Neutrophil (primary cell): ENCODE results near the gene RALGAPA2.

ENCODE experiments used
- H3K27ac ChIP-seq: fragments of 200-600 bp; sonication (generic); 2 replicates; pipeline ENCODE4 v1.5.1; 2016; ENCODE audit warnings: mild to moderate bottlenecking, moderate library complexity
- H3K27me3 ChIP-seq: fragments of 200-600 bp; sonication (generic); 2 replicates; pipeline ENCODE4 v1.6.0; 2016; ENCODE audit warnings: mild to moderate bottlenecking
- H3K36me3 ChIP-seq: fragments of 200-600 bp; sonication (generic); 2 replicates; pipeline ENCODE4 v1.5.1; 2017
- H3K4me1 ChIP-seq, 2 experiments: fragments of 200-600 bp in 1 of 2; sonication (generic) in 1 of 2; 1 replicate in 1 of 2; 2 replicates in 1 of 2; pipeline versions ENCODE4 v1.5.1 to v1.6.1; 2013 to 2016; ENCODE audit warnings: low read depth in 1 of 2, low read length in 1 of 2, mild to moderate bottlenecking in 1 of 2, moderate library complexity in 1 of 2; ENCODE audit not compliant: control insufficient read depth in 1 of 2, insufficient read depth in 1 of 2
- H3K4me3 ChIP-seq, 2 experiments: fragments of 200-600 bp in 1 of 2; sonication (generic) in 1 of 2; 1 replicate in 1 of 2; 2 replicates in 1 of 2; pipeline ENCODE4 v1.5.1; 2013 to 2016; ENCODE audit warnings: low read depth in 1 of 2, low read length in 1 of 2, mild to moderate bottlenecking in 1 of 2, moderate library complexity in 1 of 2
- H3K9me3 ChIP-seq: fragments of 200-600 bp; sonication (generic); 2 replicates; pipeline ENCODE4 v1.5.1; 2016
- TF ChIP-seq, protein P1 (sequence below): fragments of 200-600 bp; sonication (generic); IDR thresholded peaks from 2 replicates; pipeline ENCODE4 v1.5.1; 2016; ENCODE audit warnings: antibody characterized with exemption

Gene RALGAPA2

DNA sequence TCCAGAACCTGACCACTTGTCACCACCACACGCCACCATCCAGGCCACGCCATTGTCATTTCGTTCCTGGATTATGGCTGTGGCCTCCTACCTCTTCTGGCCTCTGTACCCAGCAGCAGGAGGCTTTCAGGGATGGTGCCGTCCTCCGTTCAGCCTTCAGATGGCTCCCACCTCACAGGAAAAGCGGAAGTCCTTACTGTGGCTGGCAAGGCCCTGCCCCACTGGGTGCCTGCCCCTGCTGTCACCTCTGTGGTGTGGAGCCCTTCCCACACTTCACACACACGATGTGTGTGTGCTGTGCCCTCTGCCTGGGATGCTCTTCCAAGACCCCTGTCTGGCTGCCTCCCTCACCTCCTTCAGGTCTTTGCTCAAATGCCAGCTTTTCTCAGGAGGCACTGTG is 275.1 kb downstream of the RALGAPA2 start:
- no peaks in the 10 kb centered on the region for H3K27me3 ChIP-seq
- H3K4me3 ChIP-seq, result no peak overlapping the region
- no peaks in the 10 kb centered on the region for H3K4me1 ChIP-seq
- H3K36me3 ChIP-seq, result peaks cover 46% of the 10 kb centered on the region
- no peak overlapping the region for H3K27ac ChIP-seq
- H3K9me3 ChIP-seq, result no peaks in the 10 kb centered on the region
- TF ChIP-seq, protein P1, sequence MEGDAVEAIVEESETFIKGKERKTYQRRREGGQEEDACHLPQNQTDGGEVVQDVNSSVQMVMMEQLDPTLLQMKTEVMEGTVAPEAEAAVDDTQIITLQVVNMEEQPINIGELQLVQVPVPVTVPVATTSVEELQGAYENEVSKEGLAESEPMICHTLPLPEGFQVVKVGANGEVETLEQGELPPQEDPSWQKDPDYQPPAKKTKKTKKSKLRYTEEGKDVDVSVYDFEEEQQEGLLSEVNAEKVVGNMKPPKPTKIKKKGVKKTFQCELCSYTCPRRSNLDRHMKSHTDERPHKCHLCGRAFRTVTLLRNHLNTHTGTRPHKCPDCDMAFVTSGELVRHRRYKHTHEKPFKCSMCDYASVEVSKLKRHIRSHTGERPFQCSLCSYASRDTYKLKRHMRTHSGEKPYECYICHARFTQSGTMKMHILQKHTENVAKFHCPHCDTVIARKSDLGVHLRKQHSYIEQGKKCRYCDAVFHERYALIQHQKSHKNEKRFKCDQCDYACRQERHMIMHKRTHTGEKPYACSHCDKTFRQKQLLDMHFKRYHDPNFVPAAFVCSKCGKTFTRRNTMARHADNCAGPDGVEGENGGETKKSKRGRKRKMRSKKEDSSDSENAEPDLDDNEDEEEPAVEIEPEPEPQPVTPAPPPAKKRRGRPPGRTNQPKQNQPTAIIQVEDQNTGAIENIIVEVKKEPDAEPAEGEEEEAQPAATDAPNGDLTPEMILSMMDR, result no peak

DNA sequence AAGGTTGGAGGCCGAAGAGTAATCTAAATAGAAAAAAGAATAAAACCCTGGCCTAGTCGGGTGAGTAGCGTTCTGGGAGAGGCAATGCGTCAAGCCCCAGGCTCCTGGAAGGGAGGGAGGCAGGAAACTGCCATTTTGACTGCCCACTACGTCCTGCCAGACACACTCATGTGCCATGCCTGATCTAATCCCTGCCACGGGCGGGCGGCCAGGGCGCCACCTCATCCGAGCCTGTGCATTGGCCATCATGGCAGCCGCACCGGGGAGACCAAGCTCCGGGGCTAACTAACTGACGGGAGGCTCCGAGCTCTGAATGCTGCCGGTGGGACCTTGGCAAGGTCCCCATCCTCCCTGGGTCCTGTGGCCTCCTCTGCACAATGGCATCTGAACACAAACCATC is 275.8 kb downstream of the RALGAPA2 start:
- Histone ChIP-seq H3K27me3 (no peaks in the 10 kb centered on the region), H3K9me3 (no peaks in the 10 kb centered on the region), H3K36me3 (peaks cover 51% of the 10 kb centered on the region), H3K4me1 (no peaks in the 10 kb centered on the region), H3K4me3 (no peak overlapping the region), H3K27ac (no peak overlapping the region)
- TF ChIP-seq, protein P1, result no peak

GRCh38 chr20:20435453-20435852 is 277.0 kb downstream of the RALGAPA2 start:
- H3K4me3 ChIP-seq, result no peak overlapping the region
- no peaks in the 10 kb centered on the region for H3K27me3 ChIP-seq
- H3K36me3 ChIP-seq, result peaks cover 56% of the 10 kb centered on the region
- H3K4me1 ChIP-seq, result no peaks in the 10 kb centered on the region
- TF ChIP-seq, protein P1, result no peak
- H3K27ac ChIP-seq, result no peak overlapping the region
- no peaks in the 10 kb centered on the region for H3K9me3 ChIP-seq

DNA sequence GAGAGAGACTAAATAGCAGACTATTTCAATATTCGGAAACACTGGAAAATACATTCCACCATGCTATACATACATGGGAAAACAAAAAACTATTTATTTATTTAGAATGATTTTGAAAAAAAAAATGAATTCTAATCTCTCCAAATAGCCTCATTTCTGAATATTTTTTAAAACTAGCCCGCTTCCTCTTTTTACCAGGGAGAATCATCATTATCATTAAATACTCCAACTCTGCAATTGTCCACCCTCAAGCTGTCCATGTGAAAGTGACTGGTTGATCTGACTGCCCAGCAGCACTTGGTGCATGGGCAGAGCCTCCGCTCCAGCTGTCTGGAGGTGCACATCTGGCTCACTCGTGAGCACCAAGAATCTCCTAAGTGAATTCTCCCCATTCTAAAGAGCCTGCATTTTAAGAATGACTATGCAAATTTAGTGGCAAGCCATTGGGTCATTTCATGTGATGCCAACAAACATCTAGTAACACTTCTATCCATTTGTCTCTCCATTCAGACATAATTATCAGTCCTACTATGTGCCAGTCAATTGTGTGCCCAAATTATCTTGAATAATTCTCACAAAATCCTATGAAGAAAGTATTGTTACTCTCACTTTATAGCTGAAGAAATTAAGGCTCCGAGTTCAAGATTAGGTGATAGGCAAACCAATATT is 279.7 kb downstream of the RALGAPA2 start:
- Histone ChIP-seq H3K27ac (no peak overlapping the region), H3K27me3 (no peaks in the 10 kb centered on the region), H3K9me3 (no peaks in the 10 kb centered on the region), H3K36me3 (peaks cover 58% of the 10 kb centered on the region), H3K4me1 (no peaks in the 10 kb centered on the region), H3K4me3 (no peak overlapping the region)
- TF ChIP-seq, protein P1, result no peak

DNA sequence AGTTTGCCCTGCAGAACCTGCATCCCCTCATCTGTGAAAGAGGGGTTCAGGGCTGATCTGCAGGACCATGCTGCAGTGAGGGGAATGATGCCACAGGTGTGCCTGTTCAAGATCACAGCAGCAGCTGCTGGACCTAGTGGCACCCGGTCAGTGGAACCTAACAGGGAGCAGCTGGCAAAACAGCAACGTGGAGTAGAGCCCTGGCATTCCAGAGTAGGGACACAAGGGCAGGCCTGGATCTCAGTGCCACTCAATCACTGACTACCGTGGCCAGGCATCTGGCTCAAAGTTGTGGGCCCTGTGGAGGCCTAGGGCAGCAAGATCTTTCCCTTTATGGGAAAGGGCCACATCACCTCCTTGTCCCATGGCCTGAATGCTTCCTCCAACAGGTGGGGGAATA is 282.4 kb downstream of the RALGAPA2 start:
- H3K27me3 ChIP-seq, result no peaks in the 10 kb centered on the region
- TF ChIP-seq, protein P1, result no peak
- no peak overlapping the region for H3K4me3 ChIP-seq
- H3K9me3 ChIP-seq, result no peaks in the 10 kb centered on the region
- no peak overlapping the region for H3K27ac ChIP-seq
- H3K4me1 ChIP-seq, result no peaks in the 10 kb centered on the region
- peaks cover 46% of the 10 kb centered on the region for H3K36me3 ChIP-seq

DNA sequence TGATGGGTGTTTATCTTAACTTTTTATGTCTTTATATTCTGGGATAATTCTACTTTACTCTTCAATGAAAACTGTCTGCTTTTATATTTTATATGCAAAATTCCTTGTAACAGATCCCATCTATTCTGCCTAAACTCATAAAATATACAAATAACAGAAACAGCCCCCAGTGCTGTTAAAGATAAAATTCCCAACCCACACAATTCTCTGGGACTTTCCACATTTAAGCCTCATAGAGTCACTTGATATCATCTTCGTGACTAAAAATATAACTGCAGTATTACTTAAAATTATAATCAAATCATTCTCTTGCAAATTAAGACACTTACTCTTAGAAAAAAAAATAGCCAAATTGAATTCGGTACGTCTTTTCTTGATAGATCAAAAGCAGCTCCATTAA is 284.4 kb downstream of the RALGAPA2 start:
- no peaks in the 10 kb centered on the region for H3K4me1 ChIP-seq
- peaks cover 36% of the 10 kb centered on the region for H3K36me3 ChIP-seq
- TF ChIP-seq, protein P1, result no peak
- no peaks in the 10 kb centered on the region for H3K9me3 ChIP-seq
- no peak overlapping the region for H3K27ac ChIP-seq
- no peaks in the 10 kb centered on the region for H3K27me3 ChIP-seq
- no peak overlapping the region for H3K4me3 ChIP-seq
